GM19099 (cell line): ENCODE data around the gene PKD1L1.

Source experiments
- POLR2A ChIP-seq: IDR thresholded peaks from 3 replicates; pipeline ENCODE4 v1.6.1; 2011; ENCODE audit warnings: low read depth; ENCODE audit not compliant: insufficient read length; ENCODE audit errors: extremely low read depth

Gene PKD1L1

DNA sequence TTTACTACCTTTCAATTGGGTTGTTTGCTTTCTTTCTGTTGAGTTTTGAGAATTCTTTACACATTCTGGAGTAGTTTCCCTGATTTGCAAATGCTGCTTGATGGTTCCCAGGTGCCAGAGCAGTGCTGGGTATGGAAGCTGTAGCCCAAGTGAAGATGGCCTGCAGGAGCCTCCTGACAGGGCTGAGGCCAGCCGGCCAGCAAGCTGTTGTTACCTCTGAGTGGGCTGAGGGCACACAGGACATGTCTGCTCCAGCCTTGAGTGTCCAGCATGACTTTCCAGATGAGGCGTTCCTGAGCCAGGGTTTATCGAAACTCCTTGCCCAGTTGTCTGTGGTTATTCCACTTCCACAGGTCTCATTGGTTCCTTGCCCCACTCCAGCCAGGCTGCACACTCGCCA lies 201.8 kb downstream of the PKD1L1 start:
- TF ChIP-seq POLR2A: no peak

GRCh38 chr7:47744883-47745282 lies 203.4 kb downstream of the PKD1L1 start:
- no peak for TF ChIP-seq POLR2A

DNA sequence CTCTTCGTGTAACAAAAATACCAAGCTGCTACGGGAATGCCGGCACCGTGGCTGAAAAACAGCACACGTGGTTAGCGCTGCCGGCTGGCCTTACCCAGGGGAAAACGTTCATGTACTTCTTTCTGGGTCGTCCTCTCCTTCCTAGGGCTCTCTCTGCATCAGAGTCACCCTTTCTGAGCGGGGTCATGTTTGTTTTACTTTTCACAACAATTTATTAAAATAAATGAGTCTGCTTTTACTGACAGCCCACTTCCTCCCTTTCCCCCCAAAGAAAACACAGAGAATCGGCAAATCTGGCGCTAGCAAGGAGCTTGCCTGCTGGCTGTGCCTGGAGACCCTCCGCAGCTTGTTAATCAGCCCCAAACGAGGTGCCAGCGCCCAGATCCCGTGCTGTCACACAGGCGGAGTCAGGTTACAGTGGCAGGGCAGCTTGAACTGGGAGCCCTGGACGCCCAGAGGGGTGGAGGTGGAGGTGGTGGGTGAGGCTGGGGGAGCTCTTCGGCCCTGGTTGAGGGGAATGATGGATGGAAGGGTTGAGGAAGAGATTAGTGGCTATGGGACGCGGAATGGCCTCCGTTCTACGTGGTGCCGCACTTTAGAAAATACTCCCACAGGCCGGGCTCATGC lies 204.2 kb downstream of the PKD1L1 start:
- no peak for TF ChIP-seq POLR2A

- TF ChIP-seq POLR2A: no peak
Measured at GRCh38 chr7:47741984-47742383, 206.3 kb downstream of the PKD1L1 start.

- TF ChIP-seq POLR2A: no peak
Measured at GRCh38 chr7:47739891-47740290, 208.4 kb downstream of the PKD1L1 start.

DNA sequence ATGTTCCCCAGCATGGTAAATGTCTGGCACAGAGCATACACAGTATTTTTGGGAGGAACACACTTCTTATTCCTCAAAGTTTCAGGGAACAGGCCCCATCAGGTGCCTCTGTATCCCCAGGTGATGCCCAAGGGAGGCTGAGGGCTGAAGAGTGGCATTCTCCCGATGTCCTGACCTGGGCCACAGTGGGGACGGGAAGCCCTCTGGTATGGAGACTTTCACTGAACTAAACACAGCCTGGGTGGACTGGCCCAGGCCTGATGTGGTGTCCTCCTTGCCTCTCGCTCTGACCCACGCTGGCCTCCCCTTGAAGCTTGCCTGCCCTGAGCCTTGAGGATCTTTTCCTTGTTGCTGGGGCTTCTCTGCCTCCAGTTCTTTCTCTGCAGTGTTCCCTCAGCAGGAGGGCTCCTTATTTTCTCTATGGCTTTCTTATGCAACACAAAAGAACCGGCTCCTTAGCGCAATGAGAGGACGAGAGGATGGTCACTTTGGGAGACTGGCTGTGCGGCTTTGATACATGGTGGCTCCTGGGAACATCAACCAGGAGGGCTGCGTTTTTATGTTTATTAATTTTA lies 208.9 kb downstream of the PKD1L1 start:
- TF ChIP-seq POLR2A: no peak

DNA sequence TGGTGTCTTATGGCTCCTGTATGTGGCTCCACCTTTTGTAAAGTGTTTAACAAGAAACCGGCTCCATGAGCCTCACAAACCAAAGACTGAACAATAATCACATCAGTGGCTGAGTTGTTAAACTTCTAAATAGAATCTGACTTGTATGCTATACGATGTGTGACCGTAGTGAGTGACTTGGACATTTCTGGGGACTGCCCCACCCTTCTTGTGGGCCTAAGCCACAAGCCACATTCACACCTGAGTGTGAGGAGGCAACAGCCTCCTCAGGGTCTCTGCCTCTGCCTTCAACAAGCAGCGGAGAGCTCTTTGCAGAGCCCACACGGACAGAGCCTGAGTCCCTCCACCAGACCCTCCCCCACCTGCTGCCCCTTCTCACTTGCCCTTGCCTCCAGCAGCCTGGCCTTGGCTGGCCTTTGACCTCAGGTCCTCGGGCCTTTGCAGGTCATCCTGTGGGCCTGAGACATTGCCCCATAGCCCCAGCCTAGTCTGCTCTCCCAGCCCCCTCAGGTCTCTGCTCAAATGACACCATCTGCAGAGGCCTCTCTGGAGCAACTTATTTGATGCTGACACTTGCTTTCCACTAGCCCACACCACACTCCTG lies 209.6 kb downstream of the PKD1L1 start:
- no peak for TF ChIP-seq POLR2A

DNA sequence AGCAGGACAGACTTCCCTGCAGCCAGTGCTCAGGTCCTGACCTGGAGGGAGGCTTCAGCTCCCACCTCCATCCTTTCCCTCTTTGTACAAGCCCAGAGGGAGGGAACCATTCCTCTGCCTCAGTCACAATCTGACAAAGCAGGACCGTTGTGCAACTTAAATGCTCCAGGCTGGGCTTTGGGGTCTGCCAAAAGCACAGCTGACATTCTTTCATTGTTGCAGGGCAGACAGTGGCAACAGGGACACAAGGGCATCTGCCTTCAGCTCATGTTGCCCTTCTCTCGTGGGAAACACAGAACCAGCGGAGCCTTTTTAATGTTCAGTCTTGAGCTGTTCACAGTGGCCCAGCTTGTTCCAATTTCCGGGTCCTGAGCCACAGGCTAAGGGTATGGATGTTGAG lies 210.7 kb downstream of the PKD1L1 start:
- no peak for TF ChIP-seq POLR2A

DNA sequence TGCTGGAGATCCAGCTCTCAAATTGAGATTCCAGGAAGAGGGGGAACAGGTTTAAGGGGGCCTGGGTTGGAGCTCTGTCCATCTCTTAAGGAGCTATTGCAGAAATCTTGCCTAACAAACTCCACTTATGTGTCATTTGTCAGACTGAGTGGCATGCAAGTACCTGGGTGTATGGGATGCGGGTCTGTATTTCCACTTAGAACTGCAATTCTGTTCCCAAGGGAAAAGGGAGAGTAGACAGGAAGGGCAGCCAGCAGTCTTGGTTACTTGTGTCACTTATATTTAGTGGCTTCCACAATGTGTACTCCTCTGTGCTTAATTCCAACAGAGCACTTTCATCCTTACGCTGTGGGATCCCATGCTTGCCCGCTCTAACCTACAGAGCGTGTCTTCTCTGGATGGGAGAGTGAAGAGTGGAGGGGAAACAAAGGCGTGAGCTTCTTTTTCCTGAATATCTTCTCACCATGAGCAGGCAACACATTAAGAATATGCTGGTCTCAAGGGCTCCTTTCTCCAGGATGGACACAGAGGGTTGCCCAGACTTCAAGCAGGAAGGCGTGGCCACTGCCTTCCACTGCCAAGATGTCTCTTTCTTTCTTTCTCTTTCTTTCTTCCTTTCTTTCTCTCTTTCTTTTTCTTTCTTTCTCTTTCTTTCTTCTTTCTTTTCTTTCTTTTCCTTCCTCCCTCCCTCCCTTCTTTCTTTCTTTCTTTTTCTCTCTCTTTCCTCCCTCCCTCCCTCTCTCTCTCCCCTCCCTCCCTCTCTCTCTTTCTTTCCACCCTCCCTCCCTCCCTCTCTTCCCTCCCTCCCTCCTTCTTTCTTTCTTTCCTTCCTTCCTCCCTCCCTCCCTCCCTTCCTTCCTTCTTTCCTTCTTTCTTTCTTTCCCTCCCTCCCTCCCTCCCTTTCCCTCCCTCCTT lies 212.6 kb downstream of the PKD1L1 start:
- TF ChIP-seq POLR2A: no peak

DNA sequence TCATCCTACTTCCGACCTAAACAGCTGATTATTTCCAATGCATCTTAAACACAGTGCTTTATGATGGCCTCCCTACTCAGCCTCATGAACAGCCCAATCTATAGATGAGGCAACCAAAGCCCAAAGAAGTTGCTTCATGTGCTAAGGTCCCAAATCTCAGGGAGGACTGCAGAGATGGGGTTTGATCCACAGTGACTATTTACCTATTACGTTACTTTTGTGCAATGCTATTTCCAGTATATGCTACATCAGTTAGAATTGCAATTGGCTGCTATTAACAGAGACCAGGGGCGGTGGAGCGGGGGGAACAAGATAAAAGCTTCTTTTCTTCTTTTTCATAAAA lies 213.3 kb downstream of the PKD1L1 start:
- no peak for TF ChIP-seq POLR2A

DNA sequence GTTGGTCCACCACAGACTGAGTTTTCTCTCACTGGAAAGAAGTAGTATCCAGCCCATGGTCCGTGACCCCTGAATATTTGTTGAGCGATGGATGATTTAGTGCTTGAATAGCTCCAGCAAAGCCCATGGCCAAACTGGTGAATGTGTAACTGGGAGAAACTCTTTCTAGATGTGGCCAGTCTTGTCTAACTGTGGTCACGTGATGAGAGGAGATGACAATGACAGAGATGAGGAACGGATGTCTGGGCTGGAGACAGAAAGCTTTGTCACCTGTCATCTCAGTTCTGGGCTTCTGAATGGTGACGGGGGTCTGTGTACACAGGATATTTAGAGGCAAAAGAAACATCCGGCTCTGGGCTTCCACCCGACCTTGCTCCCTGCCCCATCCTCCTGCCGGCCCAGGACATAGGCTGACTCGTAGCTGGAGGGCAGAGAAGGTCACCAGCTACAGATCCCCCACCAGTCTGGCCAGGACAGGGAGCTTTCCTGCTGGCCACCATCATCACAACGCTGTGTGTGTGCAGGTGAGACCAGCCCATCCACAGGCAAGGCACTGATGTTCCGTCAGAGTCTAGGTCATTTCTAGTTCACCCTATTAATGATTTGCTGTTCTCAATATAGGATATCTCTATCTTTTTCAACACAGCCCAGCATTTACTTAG lies 213.8 kb downstream of the PKD1L1 start:
- TF ChIP-seq POLR2A: no peak

- no peak for TF ChIP-seq POLR2A
Measured at GRCh38 chr7:47730142-47730541, 218.1 kb downstream of the PKD1L1 start.

- TF ChIP-seq POLR2A: no peak
Measured at GRCh38 chr7:47726047-47726726, 222.1 kb downstream of the PKD1L1 start.

- TF ChIP-seq POLR2A: no peak
Measured at GRCh38 chr7:47725031-47725780, 223.1 kb downstream of the PKD1L1 start.
